Neural progenitor cell (in vitro differentiated cells): Measurements from ENCODE around the gene GMDS.

Experiments
- EZH2 ChIP-seq: fragments of 200-600 bp; sonication (generic); IDR thresholded peaks from 2 replicates; pipeline ENCODE4 v1.6.1; 2017; ENCODE audit warnings: antibody characterized with exemption, mild to moderate bottlenecking, moderate library complexity
- TF ChIP-seq, protein P1 (sequence below): fragments of 200-600 bp; sonication (generic); IDR thresholded peaks from 2 replicates; pipeline ENCODE4 v1.5.1; 2017; ENCODE audit warnings: antibody characterized with exemption, mild to moderate bottlenecking

DNA sequence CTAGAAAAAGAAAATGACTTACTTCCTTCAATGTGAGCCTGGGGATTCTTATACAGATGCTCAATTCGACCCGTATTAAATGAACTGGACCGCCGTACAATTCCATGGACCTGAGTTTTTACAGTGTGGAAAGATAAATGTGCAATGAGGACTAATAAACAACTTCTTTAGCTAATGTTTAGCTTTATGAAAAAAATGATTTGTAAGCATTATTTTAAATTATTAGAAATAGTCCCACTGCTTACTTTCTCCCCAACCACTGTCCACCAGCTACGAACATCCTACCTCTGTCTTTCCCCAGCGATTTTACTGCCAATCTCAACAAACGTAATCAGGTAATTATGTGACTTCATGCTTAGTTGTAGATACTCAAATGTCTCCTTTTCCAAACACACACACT lies 128.0 kb downstream of the GMDS start:
- no peak for TF ChIP-seq EZH2
- TF ChIP-seq, protein P1, sequence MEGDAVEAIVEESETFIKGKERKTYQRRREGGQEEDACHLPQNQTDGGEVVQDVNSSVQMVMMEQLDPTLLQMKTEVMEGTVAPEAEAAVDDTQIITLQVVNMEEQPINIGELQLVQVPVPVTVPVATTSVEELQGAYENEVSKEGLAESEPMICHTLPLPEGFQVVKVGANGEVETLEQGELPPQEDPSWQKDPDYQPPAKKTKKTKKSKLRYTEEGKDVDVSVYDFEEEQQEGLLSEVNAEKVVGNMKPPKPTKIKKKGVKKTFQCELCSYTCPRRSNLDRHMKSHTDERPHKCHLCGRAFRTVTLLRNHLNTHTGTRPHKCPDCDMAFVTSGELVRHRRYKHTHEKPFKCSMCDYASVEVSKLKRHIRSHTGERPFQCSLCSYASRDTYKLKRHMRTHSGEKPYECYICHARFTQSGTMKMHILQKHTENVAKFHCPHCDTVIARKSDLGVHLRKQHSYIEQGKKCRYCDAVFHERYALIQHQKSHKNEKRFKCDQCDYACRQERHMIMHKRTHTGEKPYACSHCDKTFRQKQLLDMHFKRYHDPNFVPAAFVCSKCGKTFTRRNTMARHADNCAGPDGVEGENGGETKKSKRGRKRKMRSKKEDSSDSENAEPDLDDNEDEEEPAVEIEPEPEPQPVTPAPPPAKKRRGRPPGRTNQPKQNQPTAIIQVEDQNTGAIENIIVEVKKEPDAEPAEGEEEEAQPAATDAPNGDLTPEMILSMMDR = no peak
